WTC11 (cell line): ENCODE data around the gene OR2T10. TPM values are rescaled to one million over a fixed set of nuclear protein-coding genes. Genes with fewer than 3 reads are reported as not detected.

Experiments used
- ATAC-seq: fragments of 200-7000 bp; cut with Tn5 transposase; 2 replicates; pipeline ENCODE4 v1.10.0; 2021; ENCODE audit warnings: mild to moderate bottlenecking, moderate library complexity
- CTCF ChIA-PET: fragments of 300-600 bp; sonication (Branson Sonifier 250); formaldehyde crosslinking; loops from one replicate; lab custom pipeline; 2021; ENCODE audit warnings: antibody characterized with exemption; lab: Charles Lee
- POLR2A ChIA-PET: fragments of 350-600 bp; sonication (Branson Sonifier 250); formaldehyde crosslinking; loops from one replicate; lab custom pipeline; 2021; ENCODE audit warnings: antibody characterized with exemption; lab: Charles Lee
- DNase-seq: peaks from one replicate; pipeline ENCODE4 v3.0.0; 2021; ENCODE audit warnings: low spot score
- H3K27ac Mint-ChIP-seq: 2 replicates; pipeline ENCODE4 v1.8.0; 2021; ENCODE audit warnings: mixed read lengths
- H3K27me3 Mint-ChIP-seq: 2 replicates; pipeline ENCODE4 v1.8.0; 2021; ENCODE audit warnings: low read depth, mild to moderate bottlenecking, moderate library complexity, mixed read lengths
- H3K36me3 Mint-ChIP-seq: 2 replicates; pipeline ENCODE4 v1.8.0; 2021; ENCODE audit warnings: mixed read lengths
- H3K4me1 Mint-ChIP-seq: 2 replicates; pipeline ENCODE4 v1.8.0; 2022; ENCODE audit warnings: mixed read lengths
- H3K4me3 Mint-ChIP-seq: 2 replicates; pipeline ENCODE4 v1.8.0; 2021; ENCODE audit warnings: mild to moderate bottlenecking, moderate library complexity, mixed read lengths
- H3K9me3 Mint-ChIP-seq: 2 replicates; pipeline ENCODE4 v1.8.0; 2021; ENCODE audit warnings: mixed read lengths
- E2F1 ChIP-seq: sonication (generic); formaldehyde crosslinking; IDR thresholded peaks from 2 replicates; pipeline ENCODE4 v1.8.0; 2022; ENCODE audit warnings: mild to moderate bottlenecking, missing genetic modification reagents
- E2F4 ChIP-seq: sonication (generic); formaldehyde crosslinking; IDR thresholded peaks from 2 replicates; pipeline ENCODE4 v1.8.1; 2022; ENCODE audit warnings: low read depth, mild to moderate bottlenecking, moderate library complexity, missing genetic modification reagents, borderline replicate concordance
- ESRRA ChIP-seq: sonication (generic); formaldehyde crosslinking; IDR thresholded peaks from 2 replicates; pipeline ENCODE4 v1.8.1; 2022; ENCODE audit warnings: mild to moderate bottlenecking, missing genetic modification reagents, borderline replicate concordance
- FOXJ3 ChIP-seq: sonication (generic); formaldehyde crosslinking; IDR thresholded peaks from 2 replicates; pipeline ENCODE4 v1.9.0; 2021; ENCODE audit warnings: missing genetic modification reagents, mild to moderate bottlenecking, borderline replicate concordance
- FOXK1 ChIP-seq: sonication (generic); formaldehyde crosslinking; IDR thresholded peaks from 2 replicates; pipeline ENCODE4 v1.8.0; 2022; ENCODE audit warnings: mild to moderate bottlenecking, moderate library complexity, missing genetic modification reagents
- FOXP1 ChIP-seq: sonication (generic); formaldehyde crosslinking; IDR thresholded peaks from 2 replicates; pipeline ENCODE4 v1.8.0; 2022; ENCODE audit warnings: missing genetic modification reagents, mild to moderate bottlenecking, moderate library complexity, borderline replicate concordance
- FOXP4 ChIP-seq: sonication (generic); formaldehyde crosslinking; IDR thresholded peaks from 2 replicates; pipeline ENCODE4 v1.8.0; 2022; ENCODE audit warnings: mild to moderate bottlenecking, missing genetic modification reagents
- MXD4 ChIP-seq: fragments of 250-450 bp; sonication (Bioruptor Pico); IDR thresholded peaks from 2 replicates; pipeline ENCODE4 v1.8.0; 2021; ENCODE audit warnings: mild to moderate bottlenecking, moderate library complexity, borderline replicate concordance
- MYBL2 ChIP-seq: sonication (generic); formaldehyde crosslinking; IDR thresholded peaks from 2 replicates; pipeline ENCODE4 v1.8.1; 2023; ENCODE audit warnings: mild to moderate bottlenecking, moderate library complexity, missing genetic modification reagents
- NFATC4 ChIP-seq: fragments of 250-450 bp; sonication (Bioruptor Pico); IDR thresholded peaks from 2 replicates; pipeline ENCODE4 v1.9.0; 2021; ENCODE audit warnings: mild to moderate bottlenecking
- OVOL2 ChIP-seq: fragments of 250-450 bp; sonication (Bioruptor Pico); IDR thresholded peaks from 2 replicates; pipeline ENCODE4 v1.9.0; 2021; ENCODE audit warnings: mild to moderate bottlenecking, borderline replicate concordance
- TEAD4 ChIP-seq: sonication (generic); formaldehyde crosslinking; IDR thresholded peaks from 2 replicates; pipeline ENCODE4 v1.8.0; 2022; ENCODE audit warnings: mild to moderate bottlenecking, missing genetic modification reagents
- TP53 ChIP-seq: sonication (generic); formaldehyde crosslinking; IDR thresholded peaks from 2 replicates; pipeline ENCODE4 v1.8.1; 2023; ENCODE audit warnings: mild to moderate bottlenecking, missing genetic modification reagents
- ZBTB21 ChIP-seq: sonication (generic); formaldehyde crosslinking; IDR thresholded peaks from 2 replicates; pipeline ENCODE4 v1.8.1; 2023; ENCODE audit warnings: mild to moderate bottlenecking, missing genetic modification reagents, borderline replicate concordance
- ZNF219 ChIP-seq: sonication (generic); formaldehyde crosslinking; IDR thresholded peaks from 2 replicates; pipeline ENCODE4 v1.8.0; 2023; ENCODE audit warnings: missing genetic modification reagents, mild to moderate bottlenecking, borderline replicate concordance
- ZNF425 ChIP-seq: fragments of 250-450 bp; sonication (Bioruptor Pico); conservative IDR thresholded peaks from 2 replicates; pipeline ENCODE4 v1.9.0; 2021; ENCODE audit warnings: mild to moderate bottlenecking
- ZNF512 ChIP-seq: sonication (generic); formaldehyde crosslinking; IDR thresholded peaks from 2 replicates; pipeline ENCODE4 v1.8.1; 2022; ENCODE audit warnings: missing genetic modification reagents, borderline replicate concordance
- ZNF532 ChIP-seq: fragments of 250-450 bp; sonication (Bioruptor Pico); IDR thresholded peaks from 2 replicates; pipeline ENCODE4 v1.9.0; 2021; ENCODE audit warnings: mild to moderate bottlenecking, borderline replicate concordance
- total RNA-seq: library from RNA; stranded (reverse); gene quantifications from 3 replicates; pipeline ENCODE4 v1.2.3, GENCODE V29; 2021

Gene OR2T10
- total RNA-seq, 1 experiment from 2014 or later: not detected

GRCh38 chr1:248593226-248593625 lies 4.3 kb downstream of the OR2T10 start:
- ATAC-seq (no peak), DNase-seq (no peak)
- ChIA-PET POLR2A (no interaction called here), CTCF (no interaction called here)
- no peak overlapping the region for H3K27ac Mint-ChIP-seq
- H3K4me3 Mint-ChIP-seq: no peak overlapping the region
- H3K36me3 Mint-ChIP-seq: peaks cover 49% of the 10 kb centered on the region
- H3K9me3 Mint-ChIP-seq: peaks cover 80% of the 10 kb centered on the region
- no peaks in the 10 kb centered on the region for H3K4me1 Mint-ChIP-seq
- H3K27me3 Mint-ChIP-seq: peaks cover 12% of the 10 kb centered on the region; the same call in 1 of the 2 replicates
- TF ChIP-seq E2F1 (no peak), FOXK1 (CRISPR knock-in tag) (no peak)

GRCh38 chr1:248592655-248593054 lies 4.8 kb downstream of the OR2T10 start:
- DNase-seq (no peak), ATAC-seq (no peak)
- POLR2A ChIA-PET: no interaction called here
- H3K4me1 Mint-ChIP-seq: no peaks in the 10 kb centered on the region
- peaks cover 12% of the 10 kb centered on the region for H3K27me3 Mint-ChIP-seq
- H3K36me3 Mint-ChIP-seq: peaks cover 54% of the 10 kb centered on the region
- CTCF ChIA-PET: no interaction called here
- H3K4me3 Mint-ChIP-seq: no peak overlapping the region
- no peak overlapping the region for H3K27ac Mint-ChIP-seq
- TF ChIP-seq E2F4 (no peak), MXD4 (CRISPR knock-in tag) (no peak), FOXP1 (CRISPR knock-in tag) (no peak), OVOL2 (CRISPR knock-in tag) (no peak), FOXP4 (CRISPR knock-in tag) (no peak), ZNF219 (CRISPR knock-in tag) (no peak), FOXJ3 (CRISPR knock-in tag) (no peak)
- H3K9me3 Mint-ChIP-seq: peaks cover 85% of the 10 kb centered on the region

- ATAC-seq: no peak
- Mint-ChIP-seq H3K27ac (no peak overlapping the region), H3K4me1 (no peaks in the 10 kb centered on the region), H3K36me3 (peaks cover 60% of the 10 kb centered on the region), H3K4me3 (no peak overlapping the region), H3K27me3 (peaks cover 5% of the 10 kb centered on the region), H3K9me3 (peaks cover 86% of the 10 kb centered on the region)
- ChIA-PET CTCF (no interaction called here), POLR2A (no interaction called here)
- no peak for DNase-seq
- no peak for TF ChIP-seq TEAD4 (CRISPR knock-in tag)
- TF ChIP-seq FOXP1 (CRISPR knock-in tag): no peak
- no peak for TF ChIP-seq ESRRA (CRISPR knock-in tag)
- no peak for TF ChIP-seq MYBL2 (CRISPR knock-in tag)
- no peak for TF ChIP-seq ZNF512 (CRISPR knock-in tag)
- no peak for TF ChIP-seq TP53 (CRISPR knock-in tag)
- TF ChIP-seq ZBTB21 (CRISPR knock-in tag): no peak
- no peak for TF ChIP-seq NFATC4 (CRISPR knock-in tag)
- no peak for TF ChIP-seq ZNF425 (CRISPR knock-in tag)
- no peak for TF ChIP-seq ZNF532 (CRISPR knock-in tag)
Observed at GRCh38 chr1:248590055-248590454, 7.4 kb downstream of the OR2T10 start.
